GM18909 (cell line): Measurements from ENCODE around the gene LRP1.
A peak's percentile ranks its signal among the peaks of the same experiment; 100 is the strongest.

ENCODE experiments used
- ATAC-seq: cut with Tn5 transposase; IDR thresholded peaks from one replicate; pipeline ENCODE4 v1.9.1; 2021; ENCODE audit warnings: mild to moderate bottlenecking; ENCODE audit not compliant: unreplicated experiment, poor library complexity

The LRP1 gene

DNA sequence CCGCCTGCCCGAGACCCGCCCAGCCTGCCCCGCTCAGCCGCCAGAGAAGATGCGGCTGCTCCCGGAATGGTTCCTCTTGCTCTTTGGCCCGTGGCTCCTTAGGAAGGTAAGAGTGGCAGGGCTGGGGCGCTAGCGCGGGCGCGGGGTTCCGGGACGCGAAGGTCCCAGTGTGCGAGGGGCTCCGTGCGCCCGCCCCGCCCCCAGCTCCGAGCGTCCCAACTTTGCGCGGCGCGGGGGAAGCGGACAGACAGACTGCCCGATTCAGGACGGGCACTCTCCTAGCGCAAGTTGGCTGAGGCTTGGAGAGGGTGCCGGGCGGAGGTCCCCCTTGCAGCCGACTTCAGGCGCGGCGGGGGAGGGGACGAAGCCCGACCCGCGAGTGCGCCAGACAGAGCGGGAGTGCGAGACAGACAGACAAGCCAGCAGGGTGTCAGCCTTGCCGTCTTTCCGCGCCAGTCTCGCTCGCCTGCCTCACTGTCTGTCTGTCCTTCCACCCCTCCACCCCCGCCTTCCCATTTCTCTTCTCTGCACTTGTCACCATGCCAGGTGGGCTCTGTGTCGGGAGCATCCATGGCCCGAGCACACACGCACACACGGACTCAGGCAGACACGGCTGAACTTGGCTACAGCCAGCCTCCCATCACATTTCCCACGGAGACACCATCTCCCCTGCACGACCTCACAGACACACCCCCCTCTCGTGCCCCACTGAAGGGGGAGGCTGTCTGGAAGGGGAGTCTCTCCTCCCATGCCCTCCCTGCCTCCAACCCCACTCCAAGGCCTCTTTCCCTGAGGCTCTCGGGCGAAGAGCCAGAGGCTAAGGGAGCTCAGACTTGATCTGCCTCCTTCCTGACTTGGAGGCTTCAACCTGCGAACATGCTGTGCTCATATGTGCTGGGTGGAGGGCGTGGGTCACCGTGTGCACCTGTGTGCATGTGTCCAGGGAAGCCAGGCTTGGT, 88.9 kb downstream of the LRP1 start:
- ATAC-seq = no peak

DNA sequence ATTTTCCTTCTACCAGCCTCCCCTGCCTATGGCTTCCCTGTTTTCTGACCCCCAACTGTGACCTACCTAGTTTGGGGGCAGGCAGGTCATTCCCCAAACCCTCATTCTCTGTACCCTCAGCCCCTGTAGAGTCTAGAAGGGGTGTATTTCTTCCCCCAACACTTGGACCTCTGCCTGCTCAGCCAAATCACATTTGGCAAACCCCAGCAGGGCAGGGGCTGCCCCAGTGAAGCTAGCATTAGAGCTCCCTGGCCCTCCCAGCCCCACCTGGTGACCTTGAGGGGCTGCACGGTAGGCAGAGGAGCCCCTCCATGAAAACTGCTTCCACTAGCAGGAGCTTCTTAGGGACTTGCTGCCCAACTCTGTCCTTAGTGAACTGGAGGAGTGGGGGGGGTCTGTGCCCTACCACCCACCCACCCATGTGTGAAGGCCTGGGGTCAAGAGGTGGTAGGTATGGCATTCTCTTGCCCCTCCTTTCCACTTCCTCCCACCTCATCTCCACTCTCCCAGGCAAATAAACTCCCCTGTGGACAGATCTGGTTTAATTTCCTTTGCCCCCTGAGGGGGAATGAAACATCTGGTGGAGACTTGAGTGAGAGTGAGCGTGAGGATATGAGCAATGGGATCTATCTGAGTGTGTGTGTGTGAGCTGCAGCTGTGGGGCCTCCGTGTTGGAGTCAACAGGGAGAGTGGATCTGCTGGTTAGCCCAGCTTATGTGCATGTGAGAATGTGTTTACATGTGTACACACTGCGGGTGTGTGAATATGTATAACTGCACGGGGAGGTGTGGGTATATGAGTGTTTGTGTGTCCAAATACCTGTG, 90.0 kb downstream of the LRP1 start:
- no peak for ATAC-seq

DNA sequence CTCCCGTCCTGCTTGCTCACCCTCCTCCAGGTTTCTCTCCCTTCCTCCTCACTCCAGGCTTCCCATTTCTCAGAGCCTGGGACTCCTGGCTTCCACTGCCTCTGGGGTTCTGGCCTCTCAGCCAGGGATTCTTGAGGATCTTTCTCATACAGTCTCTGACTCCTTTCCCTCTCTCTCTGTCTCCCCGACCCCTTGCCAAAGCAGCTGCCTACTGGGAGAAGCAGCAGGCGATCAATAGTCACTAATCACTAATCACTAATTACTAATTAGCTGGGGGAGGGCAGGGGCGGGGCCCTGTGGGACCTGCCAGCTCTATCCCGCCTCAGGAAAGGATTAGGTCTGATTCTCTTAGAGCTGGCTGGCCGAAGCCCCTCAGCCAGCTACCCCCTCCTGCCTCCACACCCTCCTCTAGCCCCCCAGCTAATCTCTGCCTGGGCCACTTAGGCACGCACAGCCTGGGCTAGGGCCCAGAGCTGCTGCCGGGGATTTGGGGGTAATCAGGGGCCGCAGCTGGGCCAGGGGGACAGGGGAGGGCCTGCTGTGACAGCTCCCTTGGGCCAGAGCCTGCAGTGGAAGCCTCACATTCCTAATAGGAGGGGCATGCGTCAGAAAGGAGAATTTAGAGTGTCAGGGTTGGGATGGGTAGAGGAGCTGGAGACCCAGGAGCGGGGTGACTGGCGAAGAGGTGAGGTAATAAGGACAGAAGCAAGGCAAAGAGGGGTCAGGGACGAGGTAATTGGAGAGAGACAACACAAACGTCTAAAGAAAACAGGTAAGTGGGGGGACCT, 91.1 kb downstream of the LRP1 start:
- ATAC-seq = no peak

DNA sequence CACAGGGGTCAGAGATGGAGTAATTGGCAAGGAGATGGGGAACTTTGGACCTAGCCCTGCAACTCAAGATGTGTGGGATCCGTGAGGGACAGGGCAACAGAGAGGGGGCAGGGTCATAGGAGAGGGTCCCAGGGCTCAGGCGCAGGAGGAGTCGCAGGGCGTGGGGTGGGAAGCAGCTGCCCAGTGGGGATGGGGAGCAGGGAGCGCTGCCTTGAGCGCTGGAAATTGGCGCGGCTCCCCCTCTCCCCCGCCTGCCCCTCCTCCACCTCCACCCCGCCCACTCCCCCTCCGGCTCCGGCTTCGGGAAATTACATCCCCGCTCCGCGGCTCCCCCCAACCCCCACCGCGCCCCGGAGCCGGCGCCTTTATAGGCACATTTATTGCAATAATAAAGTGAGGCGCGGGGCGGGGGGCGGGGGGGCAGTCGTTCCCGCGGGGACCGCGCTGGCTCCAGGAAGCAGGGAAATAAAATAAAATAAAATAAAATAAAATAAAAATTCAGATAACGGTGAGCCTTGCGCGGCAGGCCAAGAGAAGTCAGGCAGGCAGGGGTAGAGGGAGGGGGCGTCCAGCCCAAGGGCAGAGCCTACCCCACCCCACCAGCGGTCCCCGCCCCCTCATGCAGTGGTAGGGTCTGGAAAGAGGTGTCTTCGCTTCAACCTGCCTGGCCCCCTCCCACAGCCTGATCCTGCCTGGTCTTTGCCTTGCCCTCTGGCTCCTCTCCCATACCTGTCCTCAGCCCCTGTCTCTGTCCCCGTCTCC, 91.9 kb downstream of the LRP1 start:
- ATAC-seq = no peak

DNA sequence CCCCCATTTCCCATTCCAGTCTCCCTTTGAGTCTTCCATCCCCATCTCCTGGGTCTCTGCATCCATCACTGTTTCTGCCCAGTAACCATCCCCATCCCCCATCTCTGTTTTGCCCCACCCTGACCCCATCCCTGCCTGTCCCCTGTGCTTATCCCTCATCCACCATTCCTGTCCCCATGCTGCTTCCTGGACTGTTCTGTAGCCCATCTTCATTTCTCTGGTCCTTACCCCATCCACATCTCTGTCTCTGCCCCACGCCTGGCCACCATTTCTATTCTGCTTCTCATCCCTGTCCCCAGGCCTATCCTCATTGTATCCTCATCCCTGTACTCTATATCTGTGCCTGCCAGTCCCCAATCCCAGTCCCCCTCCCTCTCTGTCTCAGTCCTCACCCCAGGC, 92.5 kb downstream of the LRP1 start:
- no peak for ATAC-seq

DNA sequence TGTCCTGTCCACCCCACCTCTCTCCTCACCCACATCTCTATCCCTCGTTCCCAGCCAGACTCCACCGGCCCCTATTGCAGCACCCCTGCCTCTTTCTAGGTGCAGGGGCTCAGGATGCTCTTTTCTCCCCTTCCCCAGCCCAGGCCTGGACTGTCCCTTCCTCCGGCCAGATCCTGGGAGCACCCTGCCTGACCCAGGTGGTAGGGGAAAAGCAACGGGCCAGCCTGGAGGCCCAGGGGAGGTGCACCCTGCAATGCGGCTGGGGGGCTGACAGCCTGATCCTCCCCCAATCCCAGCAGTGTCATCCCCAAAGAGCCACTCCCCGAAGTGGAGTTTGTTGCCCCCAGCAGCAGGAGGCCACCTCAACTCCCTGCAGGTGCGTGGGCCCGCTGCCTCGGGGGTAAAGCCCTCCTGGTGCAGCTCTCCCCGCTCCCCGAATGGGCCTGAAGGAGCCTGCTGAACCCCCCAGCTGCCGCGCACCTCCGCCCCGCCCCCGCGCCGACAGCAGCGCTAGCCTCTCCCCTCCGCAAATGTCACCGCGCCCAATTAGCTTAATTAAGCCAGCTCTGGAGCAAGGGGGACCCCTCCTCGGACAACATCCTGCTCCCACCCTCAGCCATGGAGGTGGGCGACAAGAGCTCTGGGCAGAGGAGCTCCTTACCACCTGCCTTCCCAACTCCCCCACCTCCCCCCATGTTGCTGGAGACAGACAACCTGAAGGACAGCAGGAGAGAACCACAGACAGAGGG, 93.1 kb downstream of the LRP1 start:
- no peak for ATAC-seq

DNA sequence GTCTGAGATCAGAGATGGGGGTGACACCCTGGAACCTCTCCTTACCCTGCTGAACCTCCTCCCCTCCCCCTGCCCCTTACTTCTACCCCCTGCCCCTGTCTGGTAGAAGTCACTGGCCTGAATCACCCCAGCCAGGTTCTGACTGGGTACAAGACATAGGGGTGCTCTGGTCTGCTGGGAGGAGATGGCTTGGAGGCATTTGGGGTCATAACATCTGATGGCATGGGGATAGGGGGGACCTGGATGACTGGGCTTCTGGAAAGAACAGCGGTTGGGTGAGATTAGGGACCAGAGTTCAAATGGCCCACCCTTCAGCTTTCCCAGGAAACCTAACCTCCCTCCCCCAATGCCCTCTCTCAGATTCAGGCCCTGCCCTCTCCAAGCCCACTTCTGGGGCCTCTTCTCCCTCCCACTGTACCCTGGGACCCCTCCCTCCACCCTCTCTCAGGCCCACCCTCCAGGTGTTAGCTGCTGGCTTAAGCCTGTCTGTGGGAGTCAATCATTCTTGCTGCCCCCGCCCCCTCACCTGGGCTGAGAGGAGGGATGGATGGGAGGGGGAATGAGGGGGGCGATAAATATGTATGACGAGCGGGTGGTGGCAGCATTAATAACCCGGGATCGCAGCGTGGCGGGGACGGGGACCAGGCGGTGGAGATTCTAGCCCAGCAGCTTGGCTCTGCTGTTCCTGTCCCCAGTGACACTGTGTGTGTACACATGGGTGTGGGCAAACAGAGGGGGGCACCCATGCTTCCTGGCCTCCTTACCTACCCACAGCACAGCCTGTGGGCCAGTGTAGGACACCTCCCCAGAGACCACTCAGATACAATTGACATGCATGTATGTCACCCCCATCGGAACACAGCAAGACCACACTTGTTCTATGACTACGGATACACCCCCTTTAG, 94.3 kb downstream of the LRP1 start:
- ATAC-seq = no peak

DNA sequence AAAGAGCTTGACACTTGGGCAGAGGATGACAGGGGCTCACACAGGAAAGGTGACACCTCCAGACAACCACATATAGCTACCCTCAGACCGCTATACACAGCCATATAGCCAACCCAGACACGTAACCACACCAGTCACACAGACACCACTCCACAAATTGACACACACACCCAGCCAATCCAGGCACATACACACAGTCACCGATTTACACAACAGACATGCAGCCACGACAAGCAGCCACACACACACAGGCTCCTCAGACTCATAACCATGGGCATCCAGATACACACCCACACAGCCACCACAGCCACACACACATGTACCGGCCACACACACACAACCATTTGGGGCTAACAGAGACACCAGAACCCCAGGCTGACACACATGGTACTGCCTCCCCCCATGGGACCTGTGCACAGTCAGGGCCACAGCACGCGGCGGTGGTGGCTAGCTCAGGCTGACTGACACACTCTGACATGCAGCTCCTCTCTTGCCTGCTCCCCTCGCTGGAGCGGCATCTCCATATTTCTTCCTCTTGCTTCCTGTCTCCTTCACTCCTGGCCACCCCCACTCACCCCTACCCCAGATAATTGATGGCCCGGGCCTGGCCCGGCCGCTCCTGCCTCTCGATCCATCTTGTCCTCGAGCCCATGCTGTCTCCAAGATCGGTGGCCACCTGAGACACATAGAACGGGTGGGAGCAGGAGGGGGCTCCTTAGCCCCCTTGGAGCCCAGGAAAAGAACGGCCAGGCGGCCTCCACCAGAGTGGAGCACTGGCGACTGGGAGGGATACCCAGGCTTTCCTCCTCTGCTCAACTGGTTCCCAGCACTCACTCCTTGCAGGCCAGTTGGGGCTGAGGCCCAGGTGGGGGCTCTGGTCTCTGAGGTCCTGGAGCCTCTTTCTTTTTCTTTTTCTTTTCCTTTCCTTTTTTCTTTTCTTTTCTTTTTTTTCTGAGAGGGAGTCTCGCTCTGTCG, 95.2 kb downstream of the LRP1 start:
- no peak for ATAC-seq

DNA sequence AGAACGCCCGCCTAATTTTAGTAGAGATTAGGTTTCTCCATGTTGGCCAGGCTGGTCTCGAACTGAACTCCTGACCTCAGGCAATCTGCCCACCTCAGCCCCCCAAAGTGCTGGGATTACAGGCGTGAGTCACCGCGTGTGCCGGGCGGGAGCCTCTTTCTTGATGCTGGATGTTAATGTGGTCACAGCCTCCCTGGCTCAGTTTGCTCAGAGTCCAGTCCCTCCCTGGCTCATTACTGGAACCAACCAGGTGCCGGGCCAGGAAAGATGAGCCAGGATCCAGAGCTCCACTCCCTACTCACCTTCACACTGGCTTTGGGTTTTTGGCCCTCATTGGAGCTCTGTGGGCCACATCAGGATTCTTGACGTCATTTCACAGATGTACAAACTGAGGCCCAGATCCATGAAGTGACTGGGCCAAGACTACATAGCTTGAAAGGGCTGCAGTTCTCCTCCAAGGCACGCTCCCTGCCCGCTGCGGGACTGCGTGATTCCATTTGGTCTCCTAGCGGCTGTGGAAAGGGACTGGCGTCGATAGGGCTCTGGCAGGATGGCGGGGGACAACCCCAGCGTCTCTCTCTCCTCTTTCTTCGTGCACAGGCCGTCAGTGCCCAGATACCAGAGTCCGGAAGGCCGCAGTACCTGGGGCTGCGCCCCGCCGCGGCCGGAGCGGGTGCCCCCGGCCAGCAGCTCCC, 96.1 kb downstream of the LRP1 start:
- no peak for ATAC-seq

DNA sequence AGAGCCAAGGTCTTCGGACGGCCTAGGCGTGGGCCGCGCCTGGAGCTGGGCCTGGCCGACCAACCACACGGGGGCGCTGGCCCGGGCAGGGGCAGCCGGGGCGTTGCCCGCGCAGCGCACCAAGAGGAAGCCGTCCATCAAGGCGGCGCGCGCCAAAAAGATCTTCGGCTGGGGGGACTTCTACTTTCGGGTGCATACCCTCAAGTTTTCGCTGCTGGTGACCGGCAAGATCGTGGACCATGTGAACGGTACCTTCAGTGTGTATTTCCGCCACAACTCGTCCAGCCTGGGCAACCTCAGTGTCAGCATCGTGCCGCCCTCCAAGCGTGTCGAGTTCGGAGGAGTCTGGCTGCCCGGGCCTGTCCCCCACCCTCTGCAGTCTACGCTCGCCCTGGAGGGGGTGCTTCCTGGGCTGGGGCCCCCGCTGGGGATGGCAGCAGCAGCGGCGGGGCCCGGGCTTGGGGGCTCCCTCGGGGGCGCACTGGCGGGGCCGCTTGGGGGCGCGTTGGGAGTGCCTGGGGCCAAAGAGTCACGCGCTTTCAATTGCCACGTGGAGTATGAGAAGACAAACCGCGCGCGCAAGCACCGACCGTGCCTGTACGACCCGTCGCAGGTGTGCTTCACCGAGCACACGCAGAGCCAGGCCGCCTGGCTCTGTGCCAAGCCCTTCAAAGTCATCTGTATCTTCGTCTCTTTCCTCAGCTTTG, 96.8 kb downstream of the LRP1 start:
- no peak for ATAC-seq

DNA sequence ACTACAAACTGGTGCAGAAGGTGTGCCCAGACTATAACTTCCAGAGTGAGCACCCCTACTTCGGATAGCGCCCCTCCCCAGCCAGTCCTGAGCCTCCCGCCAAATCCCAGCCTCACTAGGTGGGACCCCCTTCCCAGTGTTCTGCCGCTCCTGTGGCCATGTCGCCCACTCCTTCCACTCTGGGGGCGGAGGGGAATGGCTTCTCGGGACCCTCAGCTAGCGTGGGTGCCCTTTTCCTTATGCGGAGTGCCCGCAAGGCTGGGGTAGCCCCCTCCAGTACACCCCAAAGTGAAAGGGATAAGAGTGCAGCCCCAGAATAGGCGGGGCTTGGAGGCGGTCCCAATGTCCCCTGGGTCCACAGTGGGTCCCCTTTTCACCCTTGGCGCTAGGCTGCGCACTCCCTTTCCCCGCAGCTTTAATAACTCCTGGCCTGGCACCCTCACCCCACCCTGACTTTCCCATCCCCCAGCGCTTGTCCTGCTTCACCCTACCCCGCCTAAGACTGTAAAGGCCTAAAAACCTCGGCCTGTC, 97.5 kb downstream of the LRP1 start:
- no peak for ATAC-seq

DNA sequence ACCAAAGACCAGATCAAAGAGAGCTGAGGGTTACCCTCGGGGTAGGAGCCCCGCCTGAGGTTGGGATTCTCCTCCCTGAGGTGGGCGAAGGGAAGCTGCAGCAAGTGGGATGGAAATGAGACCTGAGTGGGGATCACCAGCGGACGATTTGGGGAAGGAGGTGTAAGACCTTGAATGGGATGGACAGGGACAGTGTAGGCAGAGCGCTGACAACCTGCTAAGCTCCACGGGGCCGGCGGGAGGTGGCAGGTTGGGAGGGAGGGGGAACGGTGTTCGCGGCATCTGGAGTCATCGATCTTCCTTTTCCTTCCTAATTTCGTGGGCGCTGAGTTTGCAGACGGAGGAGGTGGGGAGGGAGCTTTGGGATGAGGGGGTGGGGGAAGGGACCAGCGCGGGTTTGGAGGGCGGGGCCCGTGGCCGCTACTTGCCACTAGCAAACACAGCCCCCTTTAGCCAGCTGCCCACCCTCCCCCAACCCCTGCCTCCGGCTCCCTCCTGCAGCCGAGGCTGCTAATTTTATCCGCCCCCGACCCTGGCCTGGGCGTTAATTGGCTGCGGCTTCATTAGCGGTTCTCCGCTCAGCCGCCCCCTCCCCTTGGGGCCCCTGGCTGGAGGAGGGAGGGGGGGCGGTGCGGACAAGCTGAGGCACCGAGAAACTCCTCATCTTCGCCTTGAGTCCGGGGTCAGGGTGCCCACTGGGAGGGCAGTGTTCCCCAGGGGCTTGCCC, 98.5 kb downstream of the LRP1 start:
- no peak for ATAC-seq

DNA sequence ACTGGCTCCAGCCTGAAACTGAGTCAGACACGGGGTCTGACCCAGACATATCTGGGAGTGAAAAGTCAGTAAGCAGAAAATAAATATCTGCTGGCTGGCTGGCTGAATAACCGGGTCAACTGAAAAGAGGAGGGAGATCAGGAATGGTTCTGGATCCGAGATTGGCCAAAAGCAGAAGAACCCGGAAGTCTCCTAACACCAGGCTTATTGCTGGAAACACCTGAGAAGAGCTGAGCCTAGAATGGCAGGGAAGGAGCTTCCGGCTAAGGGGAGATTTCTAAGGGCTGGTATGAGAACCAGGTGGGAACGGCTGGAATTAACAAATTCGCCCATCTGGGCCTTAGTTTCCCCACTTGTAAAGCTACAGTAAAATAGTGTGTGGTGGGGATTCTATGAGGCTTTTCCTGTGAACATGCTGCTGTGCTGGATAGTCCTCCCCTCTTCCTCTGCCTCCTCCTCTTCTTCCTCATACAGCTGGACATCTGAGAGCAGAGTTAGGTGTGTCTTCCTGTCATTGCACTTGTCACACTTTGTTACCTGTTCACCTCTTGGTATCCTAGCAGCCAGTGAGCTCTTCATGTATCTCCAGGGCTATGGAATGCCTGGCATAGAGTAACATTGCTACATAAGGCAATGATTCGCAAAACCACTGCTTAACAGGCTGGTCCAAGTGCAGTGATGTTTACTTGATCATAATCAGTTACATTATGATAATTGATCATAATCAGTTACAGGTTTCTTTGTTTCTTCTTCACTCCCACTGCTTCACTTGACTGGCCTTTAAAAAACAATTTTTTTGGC, 99.2 kb downstream of the LRP1 start:
- no peak for ATAC-seq

DNA sequence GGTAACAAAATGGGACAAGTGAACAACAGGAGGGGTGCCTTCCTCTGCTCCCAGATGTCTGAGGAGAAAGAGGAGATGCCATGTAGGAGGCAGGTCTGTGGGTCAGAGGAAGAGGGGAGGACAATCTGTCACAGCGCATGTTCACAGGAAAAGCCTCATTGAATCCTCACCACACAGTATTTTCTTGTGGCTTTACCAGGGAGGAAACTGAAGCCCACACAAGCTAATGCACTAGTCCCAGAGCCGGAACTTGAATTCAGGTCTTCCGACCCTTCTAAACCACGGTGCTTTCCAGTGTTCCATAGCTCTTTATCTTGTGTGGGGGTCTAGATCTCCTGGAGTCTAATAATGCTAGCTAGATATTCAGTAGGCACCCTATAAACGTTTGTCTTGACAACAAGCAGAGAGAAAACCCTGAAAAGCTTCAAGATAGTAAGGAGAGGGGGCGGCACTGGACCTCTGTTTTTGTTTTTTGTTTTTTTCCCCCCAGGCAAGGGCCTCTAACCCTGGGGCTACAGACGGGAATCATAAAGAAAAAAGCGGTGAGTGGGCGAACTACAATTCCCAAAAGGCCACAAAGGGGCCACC, 100.9 kb downstream of the LRP1 start:
- ATAC-seq = peak; percentile 11
